SU-DHL-6 (cell line): ENCODE data around the gene FKRP.

ENCODE experiments used
- CTCF ChIP-seq: fragments of 200-600 bp; sonication (generic); IDR thresholded peaks from one replicate; pipeline ENCODE4 v1.5.1; 2017; ENCODE audit warnings: antibody characterized with exemption, mild to moderate bottlenecking, low read length, moderate library complexity; ENCODE audit not compliant: insufficient read depth, poor library complexity, severe bottlenecking
- EZH2phosphoT487 ChIP-seq: fragments of 200-600 bp; sonication (generic), shearing (Covaris generic); conservative IDR thresholded peaks from 2 replicates; pipeline ENCODE4 v1.6.1; 2018; ENCODE audit warnings: mild to moderate bottlenecking, antibody characterized with exemption, low read length, moderate library complexity, mixed read lengths

DNA sequence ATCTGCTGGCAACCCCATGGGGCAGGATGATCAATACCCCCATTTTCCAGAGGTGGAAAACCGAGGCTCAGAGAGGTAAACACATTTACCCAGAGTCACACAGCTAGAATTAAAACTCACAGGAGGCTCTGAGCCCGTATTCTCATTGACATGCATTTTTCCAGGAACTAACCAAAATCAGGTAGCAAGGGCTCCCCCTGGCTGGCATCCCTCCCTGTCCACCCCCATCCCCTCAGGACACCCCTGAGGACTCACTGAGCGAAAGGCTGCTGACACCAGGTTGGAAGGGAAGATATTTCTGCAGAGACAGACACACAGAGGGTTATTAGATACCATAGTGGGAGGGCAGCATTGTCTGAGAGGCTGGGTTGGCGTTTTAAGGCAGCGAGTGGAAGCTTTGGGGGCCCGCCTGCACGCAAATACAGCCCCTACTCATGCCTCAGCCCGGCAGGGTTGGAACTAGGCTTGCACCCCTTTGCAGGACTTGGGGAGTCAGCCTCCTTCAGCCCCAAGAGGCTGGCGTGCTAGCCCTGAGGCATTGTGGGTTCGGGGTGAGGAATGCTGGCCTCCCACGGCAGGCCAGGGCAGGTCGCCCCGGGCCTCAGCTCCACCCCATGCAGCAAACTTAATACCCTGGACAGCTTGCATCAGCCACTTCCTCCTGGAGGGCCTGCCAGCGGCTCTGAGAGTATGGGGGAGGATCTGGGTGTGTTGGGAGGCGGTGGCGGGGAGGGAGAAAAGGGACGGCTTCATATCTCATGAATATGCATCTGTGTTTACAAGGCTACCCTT is 38.6 kb downstream of the FKRP start:
- TF ChIP-seq CTCF (peak; percentile 39), EZH2phosphoT487 (no peak)
